HCT116 (cell line): ENCODE results near the gene MBTD1.

Experiments
- CTCF ChIP-seq, 3 experiments: fragments of 200-600 bp in 1 of 3; sonication (generic) in 1 of 3; IDR thresholded peaks in 2 of 3; conservative IDR thresholded peaks in 1 of 3; 2 replicates each; pipeline ENCODE4 v1.5.1; 2012 to 2017; ENCODE audit warnings: low read depth in 2 of 3, low read length in 2 of 3, antibody characterized with exemption in 1 of 3, borderline replicate concordance in 1 of 3, control low read depth in 1 of 3, mild to moderate bottlenecking in 1 of 3, mixed read lengths in 1 of 3, mixed run types in 1 of 3, moderate library complexity in 1 of 3; ENCODE audit not compliant: insufficient read depth in 1 of 3
- EZH2 ChIP-seq: fragments of 200-600 bp; sonication (generic); IDR thresholded peaks from 2 replicates; pipeline ENCODE4 v1.6.1; 2017; ENCODE audit warnings: antibody characterized with exemption, mixed run types
- EZH2phosphoT487 ChIP-seq: fragments of 200-600 bp; IDR thresholded peaks from 2 replicates; pipeline ENCODE4 v1.6.1; 2018; ENCODE audit warnings: antibody characterized with exemption, borderline replicate concordance
- POLR2A ChIP-seq: IDR thresholded peaks from 2 replicates; pipeline ENCODE4 v1.7.0; 2011; ENCODE audit warnings: borderline replicate concordance; ENCODE audit not compliant: insufficient read depth, insufficient read length; ENCODE audit errors: extremely low read depth
- POLR2AphosphoS5 ChIP-seq: IDR thresholded peaks from 2 replicates; pipeline ENCODE4 v1.6.1; 2011; ENCODE audit warnings: mild to moderate bottlenecking, low read depth, low read length, moderate library complexity
- TF ChIP-seq, protein P1 (sequence below): IDR thresholded peaks from 2 replicates; pipeline ENCODE4 v1.6.1; 2012; ENCODE audit warnings: low read depth

DNA sequence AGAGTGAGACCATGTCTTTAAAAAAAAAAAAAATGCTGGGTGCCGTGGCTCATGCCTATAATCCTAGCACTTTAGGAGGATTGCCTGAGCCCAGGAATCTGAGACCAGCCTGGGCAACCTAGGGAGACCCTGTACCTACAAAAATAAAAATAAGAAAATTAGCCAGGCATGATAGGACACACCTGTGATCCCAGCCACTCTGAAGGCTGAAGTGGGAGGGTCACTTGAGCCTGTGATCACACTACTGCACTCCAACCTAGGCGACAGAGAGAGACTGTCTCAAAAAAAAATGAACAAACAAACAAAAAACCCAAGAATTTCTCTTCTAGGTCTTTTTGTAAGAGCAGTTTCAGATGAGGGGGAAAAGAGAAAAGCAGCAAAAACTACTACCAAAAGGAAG, 59.0 kb downstream of the MBTD1 start:
- TF ChIP-seq EZH2phosphoT487 (no peak), CTCF (IDR thresholded peaks at IDR 0.05 in 2 of 3, conservative IDR thresholded peaks at IDR 0.05 in 1 of 3; ENCODE audit: borderline replicate concordance in 1 of 3, insufficient read depth in 1 of 3, low read depth in 2 of 3, low read length in 2 of 3) (no peak), POLR2AphosphoS5 (no peak), POLR2A (no peak), EZH2 (no peak)
- TF ChIP-seq, protein P1, sequence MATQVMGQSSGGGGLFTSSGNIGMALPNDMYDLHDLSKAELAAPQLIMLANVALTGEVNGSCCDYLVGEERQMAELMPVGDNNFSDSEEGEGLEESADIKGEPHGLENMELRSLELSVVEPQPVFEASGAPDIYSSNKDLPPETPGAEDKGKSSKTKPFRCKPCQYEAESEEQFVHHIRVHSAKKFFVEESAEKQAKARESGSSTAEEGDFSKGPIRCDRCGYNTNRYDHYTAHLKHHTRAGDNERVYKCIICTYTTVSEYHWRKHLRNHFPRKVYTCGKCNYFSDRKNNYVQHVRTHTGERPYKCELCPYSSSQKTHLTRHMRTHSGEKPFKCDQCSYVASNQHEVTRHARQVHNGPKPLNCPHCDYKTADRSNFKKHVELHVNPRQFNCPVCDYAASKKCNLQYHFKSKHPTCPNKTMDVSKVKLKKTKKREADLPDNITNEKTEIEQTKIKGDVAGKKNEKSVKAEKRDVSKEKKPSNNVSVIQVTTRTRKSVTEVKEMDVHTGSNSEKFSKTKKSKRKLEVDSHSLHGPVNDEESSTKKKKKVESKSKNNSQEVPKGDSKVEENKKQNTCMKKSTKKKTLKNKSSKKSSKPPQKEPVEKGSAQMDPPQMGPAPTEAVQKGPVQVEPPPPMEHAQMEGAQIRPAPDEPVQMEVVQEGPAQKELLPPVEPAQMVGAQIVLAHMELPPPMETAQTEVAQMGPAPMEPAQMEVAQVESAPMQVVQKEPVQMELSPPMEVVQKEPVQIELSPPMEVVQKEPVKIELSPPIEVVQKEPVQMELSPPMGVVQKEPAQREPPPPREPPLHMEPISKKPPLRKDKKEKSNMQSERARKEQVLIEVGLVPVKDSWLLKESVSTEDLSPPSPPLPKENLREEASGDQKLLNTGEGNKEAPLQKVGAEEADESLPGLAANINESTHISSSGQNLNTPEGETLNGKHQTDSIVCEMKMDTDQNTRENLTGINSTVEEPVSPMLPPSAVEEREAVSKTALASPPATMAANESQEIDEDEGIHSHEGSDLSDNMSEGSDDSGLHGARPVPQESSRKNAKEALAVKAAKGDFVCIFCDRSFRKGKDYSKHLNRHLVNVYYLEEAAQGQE = no peak
